GM19467 (cell line): ENCODE data around the gene LAMA2.

Source experiments
- ATAC-seq: cut with Tn5 transposase; IDR thresholded peaks from one replicate; pipeline ENCODE4 v1.9.1; 2021; ENCODE audit warnings: mild to moderate bottlenecking, moderate library complexity; ENCODE audit not compliant: unreplicated experiment

The LAMA2 gene

DNA sequence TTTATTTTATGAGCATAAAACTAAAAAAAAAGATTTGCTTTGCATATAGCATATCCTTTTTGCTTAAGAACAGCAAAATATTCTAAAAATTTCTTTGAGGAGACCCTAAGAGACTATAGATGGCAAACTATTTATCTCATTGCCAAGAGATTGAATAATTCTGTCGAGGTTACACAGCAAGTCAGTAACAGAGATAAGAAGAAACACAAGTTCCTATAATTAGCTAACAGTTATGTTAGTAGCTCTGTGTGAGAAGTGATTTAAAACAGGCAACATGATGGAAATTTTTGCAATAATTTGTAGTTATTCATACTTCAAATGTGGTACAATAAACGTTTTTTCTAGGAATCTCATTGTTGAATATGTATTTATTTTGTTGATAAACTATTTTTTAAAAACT lies 9.1 kb downstream of the LAMA2 start:
- ATAC-seq = no peak

- no peak for ATAC-seq
Observed at GRCh38 chr6:128899341-128900050, 16.6 kb downstream of the LAMA2 start.

- ATAC-seq = no peak
Observed at GRCh38 chr6:128903715-128904114, 20.8 kb downstream of the LAMA2 start.

DNA sequence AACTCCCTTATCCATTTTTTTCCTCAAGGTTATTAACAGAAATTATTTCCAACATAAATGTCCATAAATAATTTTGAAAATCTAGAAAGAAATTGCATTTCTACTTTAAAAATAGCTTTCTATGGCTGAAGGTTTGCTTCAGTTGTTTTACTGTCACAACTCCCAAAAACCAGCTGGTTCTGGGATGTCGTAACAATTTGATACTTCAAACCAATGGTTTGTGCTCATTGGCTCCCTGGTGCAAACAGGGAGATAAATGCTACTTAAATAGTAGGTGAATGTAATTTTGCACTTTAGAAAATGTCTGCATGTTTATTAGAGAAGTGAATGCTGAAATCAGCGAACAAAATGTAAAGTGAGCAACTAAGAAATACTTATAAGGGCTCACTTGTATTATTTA lies 31.1 kb downstream of the LAMA2 start:
- no peak for ATAC-seq

DNA sequence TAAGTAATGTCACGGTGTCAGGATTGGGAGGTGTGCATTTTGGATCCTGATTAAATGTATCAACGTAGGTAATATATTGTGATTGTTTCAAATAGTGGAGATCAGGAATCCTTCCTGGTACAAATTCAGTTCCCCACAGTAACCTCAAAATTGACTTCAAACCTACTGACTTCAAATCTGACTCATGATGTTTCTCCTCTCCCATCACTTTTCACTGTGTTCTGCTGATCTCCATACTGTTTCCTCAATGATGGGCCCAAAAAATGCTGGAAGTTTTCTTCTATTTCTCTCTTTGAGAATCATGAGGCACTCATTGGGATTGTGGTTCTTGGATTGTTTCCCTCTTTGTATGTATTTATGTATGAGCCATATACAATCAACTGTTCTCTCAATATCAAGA lies 35.9 kb downstream of the LAMA2 start:
- no peak for ATAC-seq

DNA sequence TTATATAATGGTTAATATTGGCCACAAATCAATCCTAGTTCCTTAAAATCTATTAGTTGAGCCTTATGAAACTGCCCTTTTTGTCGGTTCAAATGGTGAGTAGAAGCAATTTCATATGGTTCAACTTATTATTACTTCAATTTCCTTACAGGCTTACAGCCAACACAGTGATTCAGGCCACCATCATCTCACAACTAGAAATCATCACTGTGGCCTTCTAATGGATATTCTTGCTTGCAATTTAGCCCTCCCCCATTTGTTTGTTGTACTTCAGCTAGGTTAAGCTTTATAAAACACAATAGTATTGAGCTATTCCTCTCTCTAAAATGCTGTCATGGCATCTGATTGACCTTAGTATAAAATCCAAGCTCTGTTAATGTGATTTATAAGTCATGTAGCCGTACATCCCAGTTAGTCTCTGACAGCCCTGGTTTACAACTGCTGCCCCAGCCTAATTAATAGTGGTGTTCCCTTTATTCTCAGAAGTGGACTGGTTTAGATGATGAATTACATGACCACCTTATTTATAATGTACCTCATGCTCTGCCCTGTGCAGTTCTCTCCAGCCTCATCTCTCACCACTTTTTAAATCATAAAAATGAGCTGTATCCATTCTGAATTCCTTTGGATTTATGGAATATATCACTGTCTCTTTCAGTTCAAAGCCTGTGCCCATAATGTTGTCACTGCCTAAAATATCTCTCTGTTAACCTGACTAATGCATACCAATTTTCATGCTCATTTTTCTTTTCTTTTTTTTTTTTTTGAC lies 36.7 kb downstream of the LAMA2 start:
- ATAC-seq = no peak

- no peak for ATAC-seq
Observed at GRCh38 chr6:128925765-128926164, 42.8 kb downstream of the LAMA2 start.

- ATAC-seq = no peak
Observed at GRCh38 chr6:128929869-128930268, 46.9 kb downstream of the LAMA2 start.

DNA sequence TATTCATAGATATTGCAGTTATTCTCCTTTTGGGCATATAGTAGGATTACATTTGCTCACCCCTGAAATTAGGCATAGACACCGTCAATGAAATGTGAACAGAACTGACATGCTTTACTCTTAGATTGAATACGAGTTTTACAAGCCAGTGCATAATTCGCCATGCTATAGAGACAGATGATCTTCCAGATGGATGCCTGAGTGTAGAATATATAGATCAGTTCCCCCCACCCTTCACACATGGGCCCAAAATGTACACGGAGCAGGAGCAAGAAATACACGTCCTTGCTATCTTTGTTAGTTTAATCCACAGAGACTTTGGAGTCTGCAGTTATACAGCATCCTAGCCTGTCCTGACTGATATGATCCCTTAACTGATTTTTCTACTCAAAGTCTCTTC lies 47.4 kb downstream of the LAMA2 start:
- no peak for ATAC-seq

DNA sequence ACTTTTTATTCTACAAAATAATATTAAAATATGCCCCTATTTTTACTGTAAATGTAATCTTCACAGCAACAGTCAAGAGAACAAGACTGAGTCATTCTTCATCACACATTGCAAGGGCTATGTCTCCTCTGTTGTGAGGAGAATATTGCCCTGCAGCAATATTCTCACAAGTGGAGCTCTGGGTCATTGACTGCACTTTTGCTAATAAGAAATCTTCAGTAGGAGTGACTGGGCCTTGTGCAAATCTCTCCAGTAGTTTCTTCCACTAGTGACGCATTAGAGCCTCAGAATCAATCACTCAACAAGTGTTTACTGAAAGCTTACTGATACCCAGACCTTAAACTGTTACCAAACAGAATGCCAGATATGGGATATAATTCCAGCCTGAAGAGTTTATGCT lies 49.1 kb downstream of the LAMA2 start:
- no peak for ATAC-seq

GRCh38 chr6:128950864-128951263 lies 67.9 kb downstream of the LAMA2 start:
- no peak for ATAC-seq

DNA sequence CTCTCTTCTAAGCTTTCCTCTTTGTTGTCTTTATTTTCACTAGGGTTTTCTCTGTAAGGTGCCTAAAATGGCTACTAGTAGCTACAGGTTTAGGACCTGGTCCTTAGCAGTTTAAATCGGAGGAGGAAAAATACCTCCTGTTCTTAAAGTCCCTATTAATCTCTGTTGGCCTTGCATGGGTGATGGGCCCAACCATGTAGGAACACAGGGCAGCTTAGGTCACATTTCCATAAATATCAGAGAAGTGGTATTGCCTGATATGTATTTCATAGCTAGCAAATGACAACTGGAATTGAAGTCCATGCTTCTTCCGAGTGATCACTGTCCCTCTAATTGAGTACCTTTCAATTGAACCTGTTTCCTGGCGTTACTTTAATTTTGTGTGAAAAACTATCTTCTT lies 70.0 kb downstream of the LAMA2 start:
- ATAC-seq = no peak

DNA sequence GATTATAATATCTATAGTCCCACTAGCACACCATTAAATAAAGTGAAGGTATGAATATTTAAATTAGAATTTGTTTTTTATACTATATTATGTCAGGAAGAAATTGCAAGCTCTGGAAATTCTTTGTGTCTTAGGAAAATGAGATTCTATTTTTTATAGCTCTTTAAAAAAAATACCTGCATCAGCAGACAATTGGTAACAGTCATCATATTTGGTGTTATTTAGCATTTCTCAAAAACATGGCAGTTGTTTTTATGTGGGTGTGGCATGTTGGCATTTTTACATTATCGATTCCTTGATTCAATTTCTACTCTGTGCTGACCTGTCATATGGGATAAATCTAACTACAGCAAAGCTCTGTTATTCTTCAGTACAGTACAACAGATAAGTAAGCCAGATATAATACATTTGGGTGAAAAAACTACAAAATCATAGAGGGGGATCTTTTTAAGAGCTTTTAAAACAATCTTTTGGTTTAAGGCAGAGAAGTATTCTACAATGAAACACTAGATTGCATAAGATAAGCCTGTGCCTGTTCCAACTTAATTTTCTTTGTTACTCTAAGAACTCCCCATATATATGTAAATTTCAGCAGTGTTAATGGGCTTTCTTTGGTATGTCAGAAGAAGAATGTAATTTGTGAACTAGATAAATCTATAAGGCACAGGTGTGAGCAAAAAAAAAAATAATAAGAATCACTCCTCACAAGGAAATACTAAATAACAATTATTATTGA lies 71.5 kb downstream of the LAMA2 start:
- ATAC-seq = no peak

GRCh38 chr6:128963561-128963960 lies 80.6 kb downstream of the LAMA2 start:
- ATAC-seq = no peak

- no peak for ATAC-seq
Observed at GRCh38 chr6:128964233-128964755, 81.4 kb downstream of the LAMA2 start.

DNA sequence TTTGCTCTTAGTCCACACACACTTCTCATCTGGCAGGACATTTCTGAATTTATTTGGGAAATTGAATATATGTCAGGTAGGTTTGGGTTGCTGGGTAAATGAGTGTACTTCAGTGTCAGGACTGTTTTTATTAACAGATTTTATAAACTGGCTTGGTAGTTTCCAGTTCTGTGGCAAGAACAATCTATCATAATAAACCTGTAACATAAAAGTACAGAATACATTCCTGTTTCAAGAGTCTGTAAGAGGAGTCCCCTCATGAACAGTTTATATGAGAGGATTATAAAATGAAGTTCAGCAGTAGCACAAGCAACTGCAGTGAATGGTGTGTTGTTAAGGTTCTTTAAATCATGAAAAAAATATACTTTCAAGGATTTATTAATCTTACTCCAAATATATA lies 81.8 kb downstream of the LAMA2 start:
- no peak for ATAC-seq

- ATAC-seq = no peak
Observed at GRCh38 chr6:128966934-128967333, 84.0 kb downstream of the LAMA2 start.

GRCh38 chr6:128979071-128979470 lies 96.1 kb downstream of the LAMA2 start:
- no peak for ATAC-seq

DNA sequence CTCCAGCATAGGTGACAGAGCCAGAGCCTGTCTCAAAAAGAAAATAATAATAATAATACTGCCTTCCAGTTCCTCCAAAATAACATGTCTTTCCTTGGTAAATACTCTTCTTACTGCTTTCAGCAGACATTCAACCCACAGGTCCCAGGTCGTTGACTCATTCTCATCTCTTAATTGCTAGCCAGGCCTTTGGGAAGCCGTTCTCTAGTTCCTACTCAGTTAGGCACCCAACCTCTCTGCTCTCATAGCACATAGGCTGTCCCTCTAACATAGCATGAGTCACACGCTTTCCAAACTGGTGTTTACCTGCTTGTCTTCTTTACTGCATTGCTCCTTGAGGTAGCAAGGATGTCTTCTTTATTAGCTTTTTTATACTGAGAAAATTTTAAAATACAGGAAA lies 98.8 kb downstream of the LAMA2 start:
- ATAC-seq = no peak

DNA sequence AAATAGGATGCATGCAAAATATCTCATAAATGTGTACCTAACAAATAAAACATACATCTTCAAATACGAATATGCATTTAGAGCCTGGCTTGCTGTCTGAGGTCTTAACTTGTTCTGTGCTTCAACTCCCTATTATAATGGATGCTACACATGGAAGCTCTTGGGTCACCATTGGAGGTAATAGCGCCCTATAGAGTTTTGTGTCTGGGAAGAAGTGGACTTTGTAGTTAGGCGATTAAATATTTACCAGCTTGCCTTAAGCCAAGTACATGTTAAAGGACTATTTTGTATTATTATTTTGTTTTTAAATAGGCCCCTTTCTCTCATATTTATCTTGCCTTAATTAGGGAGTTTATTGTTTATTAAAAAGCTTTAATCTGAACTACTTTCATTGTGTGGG lies 107.4 kb downstream of the LAMA2 start:
- no peak for ATAC-seq

GRCh38 chr6:128990915-128991314 lies 108.0 kb downstream of the LAMA2 start:
- no peak for ATAC-seq

DNA sequence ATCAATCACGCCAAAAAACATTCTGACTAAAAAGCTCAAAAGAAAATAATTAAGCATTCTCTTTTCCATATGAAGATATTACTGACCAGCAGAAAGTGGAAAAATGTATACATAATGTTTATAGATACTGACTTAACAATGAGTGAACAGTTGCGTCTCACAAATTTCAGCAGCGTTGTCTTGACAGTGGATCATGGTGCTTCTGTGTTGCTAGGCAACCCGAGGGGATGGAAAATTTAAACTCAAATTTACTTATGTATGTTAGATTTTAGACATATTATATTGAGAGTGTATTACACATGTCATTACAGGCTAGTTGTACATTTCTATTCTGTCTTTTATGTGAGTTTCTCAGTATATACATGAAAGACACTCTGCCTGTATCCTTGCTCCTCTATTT lies 110.2 kb downstream of the LAMA2 start:
- ATAC-seq = no peak
